ENCODE results near the gene RASSF6. TPM values are rescaled to one million over a fixed set of nuclear protein-coding genes. Genes with fewer than 3 reads are reported as not detected.
"Not testable (repeated sequence)": the region's sequence is repeated elsewhere in the genome, so short reads cannot be mapped to it uniquely, and the experiment has no call there.

Gene RASSF6
- total RNA-seq, 3 donors from 2014 or later (not counting 1 experiment from before 2014, with no cell fraction given) = 0.08 TPM; not detected in 2

GRCh38 chr4:73577371-73577770 lies 42.9 kb downstream of the RASSF6 start:
- H3K27ac ChIP-seq (ENCODE audit: low read length) = no peak overlapping the region
- H3K4me3 ChIP-seq (ENCODE audit: low read length) = no peak overlapping the region
- intact Hi-C loops (cut with micrococcal nuclease) = no loop called here
- Mint-ChIP-seq H3K27ac (no peak overlapping the region), H3K36me3 (no peaks in the 10 kb centered on the region), H3K4me1 (no peaks in the 10 kb centered on the region), H3K27me3 (ENCODE audit: low read depth in 2 of 2) (no peaks in the 10 kb centered on the region), H3K4me3 (no peak overlapping the region), H3K9me3 (peaks cover 2 to 3% of the 10 kb centered on the region in 2 donors)
- ATAC-seq = no peak
- no peaks in the 10 kb centered on the region for H3K27me3 ChIP-seq (ENCODE audit: control insufficient read depth, insufficient read depth, low read length)
- no peak for TF ChIP-seq CTCF (IDR thresholded peaks at IDR 0.05)
- DNase-seq = no peak
- no peaks in the 10 kb centered on the region for H3K4me1 ChIP-seq (ENCODE audit: control insufficient read depth, insufficient read depth, low read length)
- no peaks in the 10 kb centered on the region for H3K36me3 ChIP-seq (ENCODE audit: control insufficient read depth, insufficient read depth, low read length)
- H3K9me3 ChIP-seq (ENCODE audit: control insufficient read depth, insufficient read depth, low read length) = no peaks in the 10 kb centered on the region

GRCh38 chr4:73576381-73576780 lies 43.9 kb downstream of the RASSF6 start:
- no peaks in the 10 kb centered on the region for H3K27me3 Mint-ChIP-seq (ENCODE audit: low read depth in 2 of 2)
- DNase-seq = no peak
- H3K4me3 ChIP-seq (ENCODE audit: low read length) = no peak overlapping the region
- H3K9me3 Mint-ChIP-seq = peaks cover 2 to 3% of the 10 kb centered on the region in 2 donors
- H3K4me1 ChIP-seq (ENCODE audit: control insufficient read depth, insufficient read depth, low read length) = no peaks in the 10 kb centered on the region
- WGBS (ENCODE audit: insufficient coverage) = 63% methylated on average over 3 of the region's 3 CpGs
- H3K36me3 ChIP-seq (ENCODE audit: control insufficient read depth, insufficient read depth, low read length) = no peaks in the 10 kb centered on the region
- H3K9me3 ChIP-seq (ENCODE audit: control insufficient read depth, insufficient read depth, low read length) = no peaks in the 10 kb centered on the region
- H3K4me3 Mint-ChIP-seq = no peak overlapping the region
- no peaks in the 10 kb centered on the region for H3K4me1 Mint-ChIP-seq
- no peaks in the 10 kb centered on the region for H3K27me3 ChIP-seq (ENCODE audit: control insufficient read depth, insufficient read depth, low read length)
- no peak for ATAC-seq
- no peak overlapping the region for H3K27ac Mint-ChIP-seq
- no peak for TF ChIP-seq CTCF (IDR thresholded peaks at IDR 0.05)
- no peak overlapping the region for H3K27ac ChIP-seq (ENCODE audit: low read length)
- intact Hi-C loops (cut with micrococcal nuclease) = no loop called here
- H3K36me3 Mint-ChIP-seq = no peaks in the 10 kb centered on the region

GRCh38 chr4:73575660-73576059 lies 44.6 kb downstream of the RASSF6 start:
- Mint-ChIP-seq H3K27me3 (ENCODE audit: low read depth in 2 of 2) (no peaks in the 10 kb centered on the region), H3K4me3 (no peak overlapping the region), H3K27ac (no peak overlapping the region), H3K4me1 (no peaks in the 10 kb centered on the region), H3K9me3 (no peaks in the 10 kb centered on the region), H3K36me3 (no peaks in the 10 kb centered on the region)
- Histone ChIP-seq H3K27me3 (ENCODE audit: control insufficient read depth, insufficient read depth, low read length) (no peaks in the 10 kb centered on the region), H3K27ac (ENCODE audit: low read length) (no peak overlapping the region), H3K9me3 (ENCODE audit: control insufficient read depth, insufficient read depth, low read length) (no peaks in the 10 kb centered on the region), H3K36me3 (ENCODE audit: control insufficient read depth, insufficient read depth, low read length) (no peaks in the 10 kb centered on the region), H3K4me3 (ENCODE audit: low read length) (no peak overlapping the region), H3K4me1 (ENCODE audit: control insufficient read depth, insufficient read depth, low read length) (no peaks in the 10 kb centered on the region)
- DNase-seq = no peak
- ATAC-seq = no peak
- TF ChIP-seq CTCF (IDR thresholded peaks at IDR 0.05) = no peak
- intact Hi-C loops (cut with micrococcal nuclease) = no loop called here

GRCh38 chr4:73573794-73574528 lies 46.3 kb downstream of the RASSF6 start:
- 74% methylated on average over 8 of the region's 8 CpGs for WGBS (ENCODE audit: insufficient coverage)
- H3K4me1 ChIP-seq (ENCODE audit: control insufficient read depth, insufficient read depth, low read length) = no peaks in the 10 kb centered on the region
- peak in 1 of 2 donors; percentile 33 for DNase-seq
- no peak for ATAC-seq
- H3K9me3 ChIP-seq (ENCODE audit: control insufficient read depth, insufficient read depth, low read length) = no peaks in the 10 kb centered on the region
- Mint-ChIP-seq H3K4me1 (no peaks in the 10 kb centered on the region), H3K9me3 (peaks cover 0 to 2% of the 10 kb centered on the region in 2 donors), H3K27me3 (ENCODE audit: low read depth in 2 of 2) (no peaks in the 10 kb centered on the region), H3K36me3 (no peaks in the 10 kb centered on the region), H3K4me3 (no peak overlapping the region), H3K27ac (no peak overlapping the region)
- H3K27me3 ChIP-seq (ENCODE audit: control insufficient read depth, insufficient read depth, low read length) = no peaks in the 10 kb centered on the region
- no peak overlapping the region for H3K27ac ChIP-seq (ENCODE audit: low read length)
- H3K4me3 ChIP-seq (ENCODE audit: low read length) = no peak overlapping the region
- no peaks in the 10 kb centered on the region for H3K36me3 ChIP-seq (ENCODE audit: control insufficient read depth, insufficient read depth, low read length)
- intact Hi-C loops (cut with micrococcal nuclease) = no loop called here
- TF ChIP-seq CTCF (IDR thresholded peaks at IDR 0.05) = no peak

GRCh38 chr4:73550865-73551264 lies 69.4 kb downstream of the RASSF6 start:
- H3K27ac ChIP-seq (ENCODE audit: low read length); H3K27ac Mint-ChIP-seq; intact Hi-C loops (cut with micrococcal nuclease); H3K27me3 ChIP-seq (ENCODE audit: control insufficient read depth, insufficient read depth, low read length); H3K4me3 Mint-ChIP-seq; H3K4me3 ChIP-seq (ENCODE audit: low read length); H3K36me3 Mint-ChIP-seq; H3K36me3 ChIP-seq (ENCODE audit: control insufficient read depth, insufficient read depth, low read length); H3K9me3 ChIP-seq (ENCODE audit: control insufficient read depth, insufficient read depth, low read length); H3K27me3 Mint-ChIP-seq (ENCODE audit: low read depth in 2 of 2); H3K9me3 Mint-ChIP-seq; H3K4me1 ChIP-seq (ENCODE audit: control insufficient read depth, insufficient read depth, low read length); H3K4me1 Mint-ChIP-seq; ATAC-seq; DNase-seq: not testable (repeated sequence)
- 93% methylated on average over 11 of the region's 11 CpGs for WGBS (ENCODE audit: insufficient coverage)

Measured in natural killer cell (primary cell).